HepG2 (cell line): ENCODE data around the gene GALR2. TPM values are rescaled to one million over a fixed set of nuclear protein-coding genes. Genes with fewer than 3 reads are reported as not detected.

ENCODE experiments used
- CEBPG ChIP-seq: IDR thresholded peaks from 2 replicates; pipeline ENCODE4 v1.6.1; 2016
- CHD2 ChIP-seq: IDR thresholded peaks from 2 replicates; pipeline ENCODE4 v1.6.1; 2011; ENCODE audit warnings: low read depth, low read length, improper control_type of control experiment
- MAZ ChIP-seq, 2 experiments: sonication (generic) in 1 of 2; formaldehyde crosslinking in 1 of 2; IDR thresholded peaks; 2 replicates each; pipeline versions ENCODE4 v1.5.0 to v1.6.1; 2012 to 2020; ENCODE audit warnings: low read depth in 2 of 2, mild to moderate bottlenecking in 2 of 2, borderline replicate concordance in 1 of 2, improper control_type of control experiment in 1 of 2, low read length in 1 of 2, missing genetic modification reagents in 1 of 2, moderate library complexity in 1 of 2
- MED1 ChIP-seq: sonication (generic); formaldehyde crosslinking; IDR thresholded peaks from 2 replicates; pipeline ENCODE4 v1.4.0; 2020; ENCODE audit warnings: missing genetic modification reagents
- POGZ ChIP-seq: sonication (generic); formaldehyde crosslinking; IDR thresholded peaks from 2 replicates; pipeline ENCODE4 v1.4.0; 2020; ENCODE audit warnings: mild to moderate bottlenecking, missing genetic modification reagents
- POLR2AphosphoS2 ChIP-seq: IDR thresholded peaks from 2 replicates; pipeline ENCODE4 v1.6.1; 2011; ENCODE audit warnings: low read depth, low read length, improper control_type of control experiment
- POLR2G ChIP-seq: fragments of 200-400 bp; formaldehyde crosslinking; IDR thresholded peaks from 2 replicates; pipeline ENCODE4 v1.6.1; 2018; ENCODE audit warnings: mild to moderate bottlenecking, low read depth, low read length, moderate library complexity
- RARG ChIP-seq: sonication (generic); formaldehyde crosslinking; IDR thresholded peaks from 2 replicates; pipeline ENCODE4 v1.4.0; 2020; ENCODE audit warnings: low read depth, mild to moderate bottlenecking, missing genetic modification reagents
- RXRA ChIP-seq: sonication (generic); formaldehyde crosslinking; IDR thresholded peaks from 2 replicates; pipeline ENCODE4 v1.5.1; 2020; ENCODE audit warnings: missing genetic modification reagents
- SMC3 ChIP-seq: IDR thresholded peaks from 2 replicates; pipeline ENCODE4 v1.6.1; 2011; ENCODE audit warnings: low read length, improper control_type of control experiment
- TEAD2 ChIP-seq: sonication (generic); formaldehyde crosslinking; IDR thresholded peaks from 2 replicates; pipeline ENCODE4 v1.9.0; 2021; ENCODE audit warnings: missing genetic modification reagents
- TOE1 ChIP-seq: sonication (generic); formaldehyde crosslinking; IDR thresholded peaks from 2 replicates; pipeline ENCODE4 v1.4.0; 2020; ENCODE audit warnings: mild to moderate bottlenecking, missing genetic modification reagents
- YY1 ChIP-seq: IDR thresholded peaks from 2 replicates; pipeline ENCODE4 v1.6.1; 2011; ENCODE audit warnings: low read length, low read depth, moderate library complexity, mild to moderate bottlenecking; ENCODE audit not compliant: insufficient read depth, insufficient replicate concordance
- ZBTB21 ChIP-seq: sonication (generic); formaldehyde crosslinking; IDR thresholded peaks from 2 replicates; pipeline ENCODE4 v1.4.0; 2020; ENCODE audit warnings: missing genetic modification reagents
- ZBTB8A ChIP-seq: sonication (generic); formaldehyde crosslinking; IDR thresholded peaks from 2 replicates; pipeline ENCODE4 v1.4.0; 2020; ENCODE audit warnings: mild to moderate bottlenecking, low read depth, missing genetic modification reagents, borderline replicate concordance
- ZFP36L1 ChIP-seq: sonication (generic); formaldehyde crosslinking; IDR thresholded peaks from 2 replicates; pipeline ENCODE4 v1.8.0; 2022; ENCODE audit warnings: mild to moderate bottlenecking, missing genetic modification reagents, moderate library complexity
- ZNF331 ChIP-seq: sonication (generic); formaldehyde crosslinking; IDR thresholded peaks from 2 replicates; pipeline ENCODE4 v1.4.0; 2020; ENCODE audit warnings: missing genetic modification reagents
- ZNF33B ChIP-seq: sonication (generic); formaldehyde crosslinking; IDR thresholded peaks from 2 replicates; pipeline ENCODE4 v1.5.1; 2020; ENCODE audit warnings: mild to moderate bottlenecking, missing genetic modification reagents
- ZNF446 ChIP-seq: sonication (generic); formaldehyde crosslinking; IDR thresholded peaks from 2 replicates; pipeline ENCODE4 v1.5.0; 2020; ENCODE audit warnings: mild to moderate bottlenecking, missing genetic modification reagents
- ZNF451 ChIP-seq: sonication (generic); formaldehyde crosslinking; IDR thresholded peaks from 2 replicates; pipeline ENCODE4 v1.5.0; 2020; ENCODE audit warnings: mild to moderate bottlenecking, missing genetic modification reagents
- ZNF720 ChIP-seq: sonication (generic); formaldehyde crosslinking; IDR thresholded peaks from 2 replicates; pipeline ENCODE4 v1.4.0; 2020; ENCODE audit warnings: missing genetic modification reagents
- ZSCAN12 ChIP-seq: sonication (generic); formaldehyde crosslinking; IDR thresholded peaks from 2 replicates; pipeline ENCODE4 v1.9.0; 2021; ENCODE audit warnings: mild to moderate bottlenecking, missing genetic modification reagents
- polyA plus RNA-seq, 8 experiments: library from polyadenylated mRNA; depleted of rRNA in 3 of 8; stranded (reverse) in 7 of 8; unstranded in 1 of 8; fragments of >200 nt; fragmentation: Illumina TruSeq in 4 of 8; extraction: Trizol in 4 of 8; gene quantifications; 2 replicates each; pipeline versions ENCODE4 v1.2.1 to v1.2.3, GENCODE V29; 2011 to 2016; ENCODE audit warnings: low read depth in 4 of 8, missing spikeins in 1 of 8, mixed read lengths in 1 of 8; ENCODE audit not compliant: insufficient read depth in 1 of 8
- total RNA-seq, 5 experiments: library from RNA; depleted of rRNA; stranded (reverse); fragments of >200 nt; fragmentation: Illumina TruSeq; extraction: Trizol; gene quantifications; 2 replicates each; pipeline ENCODE4 v1.2.3, GENCODE V29; 2016; ENCODE audit warnings: low read depth in 1 of 5
- TF ChIP-seq, protein P1 (sequence below): sonication (generic); formaldehyde crosslinking; IDR thresholded peaks from 2 replicates; pipeline ENCODE4 v1.4.0; 2020; ENCODE audit warnings: missing genetic modification reagents
- TF ChIP-seq, protein P2 (sequence below): sonication (generic); formaldehyde crosslinking; IDR thresholded peaks from 2 replicates; pipeline ENCODE4 v1.5.0; 2020; ENCODE audit warnings: missing genetic modification reagents
- TF ChIP-seq, protein P3 (sequence below): sonication (generic); formaldehyde crosslinking; IDR thresholded peaks from 2 replicates; pipeline ENCODE4 v1.8.0; 2022; ENCODE audit warnings: mild to moderate bottlenecking, missing genetic modification reagents, borderline replicate concordance

GALR2 gene
- total and polyA plus RNA-seq, 2 of the 13 experiments (the other 11 are each of a cell fraction or from before 2014, with no cell fraction given) = 0.48 to 0.58 TPM

DNA sequence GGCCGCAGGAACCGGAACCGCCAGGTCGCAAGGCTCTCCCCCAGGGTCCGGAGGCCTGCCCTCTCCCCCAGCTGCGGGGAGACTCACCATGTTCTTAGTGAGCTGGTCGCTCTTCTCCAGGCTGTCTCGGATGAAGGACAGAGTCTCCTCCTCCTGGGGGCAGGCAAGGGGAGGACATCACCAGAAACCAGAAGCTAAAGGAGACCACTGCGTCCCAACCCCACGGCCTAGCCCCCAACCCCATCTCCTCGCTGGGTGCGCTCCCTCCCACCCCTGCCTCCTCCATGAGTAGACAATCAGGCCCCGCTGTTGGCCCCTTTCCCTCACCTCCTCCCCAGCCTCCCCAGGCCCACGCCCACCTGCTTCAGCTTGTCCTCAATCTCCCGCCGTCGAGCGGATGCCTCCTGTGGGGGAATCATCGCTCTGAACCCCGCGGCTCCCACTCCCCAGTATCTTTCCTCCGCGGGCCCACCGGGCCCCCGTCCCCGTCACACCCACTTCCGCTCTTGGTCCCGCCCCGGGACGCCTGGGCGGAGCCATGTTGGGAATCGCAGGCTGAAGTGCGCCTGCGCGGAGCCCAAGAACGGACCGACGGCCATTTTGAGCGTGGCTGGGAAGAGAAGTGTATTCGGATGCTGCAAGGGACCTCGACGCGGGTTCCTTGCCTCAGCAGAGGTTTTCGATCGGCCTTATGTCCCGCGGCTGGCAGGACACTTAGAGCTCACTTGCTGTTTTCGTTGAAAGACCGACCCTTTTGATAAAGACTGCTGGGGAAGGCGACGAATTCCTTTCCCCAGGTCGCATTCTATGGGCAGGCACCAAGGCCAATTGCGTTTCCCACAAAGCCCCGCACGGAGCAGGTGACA, 28.9 kb downstream of the GALR2 start, which contains the start of gene EXOC7 (continued):
- TF ChIP-seq YY1 (peak; percentile 99), ZBTB21 (no peak), ZNF331 (peak; percentile 77; the same call in 1 of the 2 replicates), ZNF451 (no peak; the same call in none of the 2 replicates), ZSCAN12 (CRISPR knock-in tag) (no peak), MED1 (CRISPR knock-in tag) (no peak; the same call in 1 of the 2 replicates), TEAD2 (no peak), RXRA (CRISPR knock-in tag) (peak; percentile 56; the same call in 1 of the 2 replicates), RARG (no peak; the same call in 1 of the 2 replicates), ZBTB8A (CRISPR knock-in tag) (no peak), ZNF33B (CRISPR knock-in tag) (peak; percentile 87; the same call in 1 of the 2 replicates), MAZ (IDR thresholded peaks at IDR 0.05; ENCODE audit: borderline replicate concordance, low read depth, low read length) (peak; percentile 61), MAZ (CRISPR knock-in tag; IDR thresholded peaks at IDR 0.05; ENCODE audit: low read depth) (peak; percentile 68), ZNF446 (CRISPR knock-in tag) (no peak; the same call in 1 of the 2 replicates), CEBPG (CRISPR knock-in tag) (no peak), POLR2AphosphoS2 (peak; percentile 63; the same call in 1 of the 2 replicates), SMC3 (no peak), ZNF720 (CRISPR knock-in tag) (no peak), TOE1 (no peak), CHD2 (no peak), POGZ (CRISPR knock-in tag) (peak; percentile 73; the same call in 1 of the 2 replicates), ZFP36L1 (CRISPR knock-in tag) (no peak), POLR2G (peak; percentile 97)
- TF ChIP-seq, protein P1, sequence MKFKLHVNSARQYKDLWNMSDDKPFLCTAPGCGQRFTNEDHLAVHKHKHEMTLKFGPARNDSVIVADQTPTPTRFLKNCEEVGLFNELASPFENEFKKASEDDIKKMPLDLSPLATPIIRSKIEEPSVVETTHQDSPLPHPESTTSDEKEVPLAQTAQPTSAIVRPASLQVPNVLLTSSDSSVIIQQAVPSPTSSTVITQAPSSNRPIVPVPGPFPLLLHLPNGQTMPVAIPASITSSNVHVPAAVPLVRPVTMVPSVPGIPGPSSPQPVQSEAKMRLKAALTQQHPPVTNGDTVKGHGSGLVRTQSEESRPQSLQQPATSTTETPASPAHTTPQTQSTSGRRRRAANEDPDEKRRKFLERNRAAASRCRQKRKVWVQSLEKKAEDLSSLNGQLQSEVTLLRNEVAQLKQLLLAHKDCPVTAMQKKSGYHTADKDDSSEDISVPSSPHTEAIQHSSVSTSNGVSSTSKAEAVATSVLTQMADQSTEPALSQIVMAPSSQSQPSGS (CRISPR knock-in tag) = peak; percentile 38
- TF ChIP-seq, protein P2, sequence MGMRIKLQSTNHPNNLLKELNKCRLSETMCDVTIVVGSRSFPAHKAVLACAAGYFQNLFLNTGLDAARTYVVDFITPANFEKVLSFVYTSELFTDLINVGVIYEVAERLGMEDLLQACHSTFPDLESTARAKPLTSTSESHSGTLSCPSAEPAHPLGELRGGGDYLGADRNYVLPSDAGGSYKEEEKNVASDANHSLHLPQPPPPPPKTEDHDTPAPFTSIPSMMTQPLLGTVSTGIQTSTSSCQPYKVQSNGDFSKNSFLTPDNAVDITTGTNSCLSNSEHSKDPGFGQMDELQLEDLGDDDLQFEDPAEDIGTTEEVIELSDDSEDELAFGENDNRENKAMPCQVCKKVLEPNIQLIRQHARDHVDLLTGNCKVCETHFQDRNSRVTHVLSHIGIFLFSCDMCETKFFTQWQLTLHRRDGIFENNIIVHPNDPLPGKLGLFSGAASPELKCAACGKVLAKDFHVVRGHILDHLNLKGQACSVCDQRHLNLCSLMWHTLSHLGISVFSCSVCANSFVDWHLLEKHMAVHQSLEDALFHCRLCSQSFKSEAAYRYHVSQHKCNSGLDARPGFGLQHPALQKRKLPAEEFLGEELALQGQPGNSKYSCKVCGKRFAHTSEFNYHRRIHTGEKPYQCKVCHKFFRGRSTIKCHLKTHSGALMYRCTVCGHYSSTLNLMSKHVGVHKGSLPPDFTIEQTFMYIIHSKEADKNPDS (CRISPR knock-in tag) = no peak
- TF ChIP-seq, protein P3, sequence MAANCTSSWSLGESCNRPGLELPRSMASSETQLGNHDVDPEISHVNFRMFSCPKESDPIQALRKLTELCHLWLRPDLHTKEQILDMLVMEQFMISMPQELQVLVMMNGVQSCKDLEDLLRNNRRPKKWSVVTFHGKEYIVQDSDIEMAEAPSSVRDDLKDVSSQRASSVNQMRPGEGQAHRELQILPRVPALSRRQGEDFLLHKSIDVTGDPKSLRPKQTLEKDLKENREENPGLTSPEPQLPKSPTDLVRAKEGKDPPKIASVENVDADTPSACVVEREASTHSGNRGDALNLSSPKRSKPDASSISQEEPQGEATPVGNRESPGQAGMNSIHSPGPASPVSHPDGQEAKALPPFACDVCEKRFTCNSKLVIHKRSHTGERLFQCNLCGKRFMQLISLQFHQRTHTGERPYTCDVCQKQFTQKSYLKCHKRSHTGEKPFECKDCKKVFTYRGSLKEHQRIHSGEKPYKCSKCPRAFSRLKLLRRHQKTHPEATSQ (CRISPR knock-in tag) = no peak; the same call in 1 of the 2 replicates
